BLaER1 (cell line): ENCODE data around the gene SLC2A3.
"Not testable (repeated sequence)": the region's sequence is repeated elsewhere in the genome, so short reads cannot be mapped to it uniquely, and the experiment has no call there.

Experiments used
- H3K27ac ChIP-seq: shearing (Covaris generic); formaldehyde crosslinking; 2 replicates; pipeline ENCODE4 v1.8.1; 2022
- H3K27me3 ChIP-seq: shearing (Covaris generic); formaldehyde crosslinking; 2 replicates; pipeline ENCODE4 v1.8.1; 2022
- H3K36me3 ChIP-seq: shearing (Covaris generic); formaldehyde crosslinking; 2 replicates; pipeline ENCODE4 v1.8.1; 2022
- H3K4me1 ChIP-seq: shearing (Covaris generic); formaldehyde crosslinking; 2 replicates; pipeline ENCODE4 v1.8.1; 2022
- H3K4me2 ChIP-seq: shearing (Covaris generic); formaldehyde crosslinking; 2 replicates; pipeline ENCODE4 v1.8.1; 2022
- H3K4me3 ChIP-seq: shearing (Covaris generic); formaldehyde crosslinking; 2 replicates; pipeline ENCODE4 v1.8.1; 2022
- H3K9ac ChIP-seq: shearing (Covaris generic); formaldehyde crosslinking; 2 replicates; pipeline ENCODE4 v1.8.1; 2022
- H3K9me3 ChIP-seq: shearing (Covaris generic); formaldehyde crosslinking; 2 replicates; pipeline ENCODE4 v1.8.1; 2022
- H4K20me1 ChIP-seq: shearing (Covaris generic); formaldehyde crosslinking; 2 replicates; pipeline ENCODE4 v1.8.1; 2022
- Cebpa-rat ChIP-seq: shearing (Covaris generic); IDR thresholded peaks from 2 replicates; pipeline ENCODE4 v1.8.1; 2022

Gene SLC2A3

GRCh38 chr12:7970475-7971252 is 34.7 kb upstream of the SLC2A3 start:
- peak overlapping the region; percentile 86 for H3K27ac ChIP-seq
- 0 out of 2 replicates have a peak, but pooled peaks cover 7% of the 10 kb centered on the region for H3K9me3 ChIP-seq

GRCh38 chr12:7966563-7966962 is 30.6 kb upstream of the SLC2A3 start:
- H3K36me3 ChIP-seq, result peaks cover 26% of the 10 kb centered on the region
- no peaks in the 10 kb centered on the region for H4K20me1 ChIP-seq
- peaks cover 95% of the 10 kb centered on the region for H3K4me1 ChIP-seq
- H3K4me3 ChIP-seq, result no peak overlapping the region
- no peak overlapping the region; the same call in 1 of the 2 replicates for H3K27ac ChIP-seq
- H3K27me3 ChIP-seq, result no peaks in the 10 kb centered on the region
- H3K9me3 ChIP-seq, result 0 out of 2 replicates have a peak, but pooled peaks cover 7% of the 10 kb centered on the region
- H3K4me2 ChIP-seq, result peak overlapping the region; percentile 95
- no peak overlapping the region for H3K9ac ChIP-seq
- TF ChIP-seq Cebpa-rat, result no peak

More at GRCh38 chr12:7970475-7971252, 34.7 kb upstream of the SLC2A3 start:
- peaks cover 91% of the 10 kb centered on the region for H3K4me1 ChIP-seq
- H4K20me1 ChIP-seq, result no peaks in the 10 kb centered on the region
- TF ChIP-seq Cebpa-rat, result no peak
- peak overlapping the region; percentile 81 for H3K9ac ChIP-seq
- H3K4me3 ChIP-seq, result peak overlapping the region; percentile 70
- H3K36me3 ChIP-seq, result peaks cover 18% of the 10 kb centered on the region
- no peaks in the 10 kb centered on the region for H3K27me3 ChIP-seq
- H3K4me2 ChIP-seq, result peak overlapping the region; percentile 95

- not testable (repeated sequence) for H3K27ac ChIP-seq, H3K4me2 ChIP-seq, H3K4me3 ChIP-seq, H3K27me3 ChIP-seq, H3K9me3 ChIP-seq, H4K20me1 ChIP-seq, H3K9ac ChIP-seq
- peaks cover 26% of the 10 kb centered on the region for H3K36me3 ChIP-seq
- peaks cover 93% of the 10 kb centered on the region for H3K4me1 ChIP-seq
Observed at GRCh38 chr12:7964669-7965068, 28.7 kb upstream of the SLC2A3 start.

GRCh38 chr12:7961395-7962178 is 25.6 kb upstream of the SLC2A3 start:
- H3K27ac ChIP-seq, result peak overlapping the region; percentile 87
- no peaks in the 10 kb centered on the region for H3K27me3 ChIP-seq
- peak overlapping the region; percentile 78; the same call in 1 of the 2 replicates for H3K9ac ChIP-seq
- peaks cover 17% of the 10 kb centered on the region for H3K36me3 ChIP-seq
- H3K4me3 ChIP-seq, result peak overlapping the region; percentile 69
- peak overlapping the region; percentile 91 for H3K4me2 ChIP-seq
- H4K20me1 ChIP-seq, result no peaks in the 10 kb centered on the region
- TF ChIP-seq Cebpa-rat, result no peak
- H3K9me3 ChIP-seq, result no peaks in the 10 kb centered on the region
- H3K4me1 ChIP-seq, result peaks cover 83% of the 10 kb centered on the region

GRCh38 chr12:7959701-7960121 is 23.7 kb upstream of the SLC2A3 start:
- 0 out of 2 replicates have a peak, but pooled peaks cover 4% of the 10 kb centered on the region for H3K9me3 ChIP-seq
- peak overlapping the region; percentile 91 for H3K4me2 ChIP-seq
- H4K20me1 ChIP-seq, result no peaks in the 10 kb centered on the region
- peaks cover 4% of the 10 kb centered on the region for H3K36me3 ChIP-seq
- H3K4me3 ChIP-seq, result peak overlapping the region; percentile 69
- H3K9ac ChIP-seq, result peak overlapping the region; percentile 78
- no peaks in the 10 kb centered on the region for H3K27me3 ChIP-seq
- peaks cover 66% of the 10 kb centered on the region for H3K4me1 ChIP-seq
- TF ChIP-seq Cebpa-rat, result peak; percentile 30; the same call in 1 of the 2 replicates
- peak overlapping the region; percentile 87 for H3K27ac ChIP-seq

GRCh38 chr12:7959278-7959677 is 23.3 kb upstream of the SLC2A3 start:
- H3K36me3 ChIP-seq, result no peaks in the 10 kb centered on the region
- peak overlapping the region; percentile 91 for H3K4me2 ChIP-seq
- H4K20me1 ChIP-seq, result no peaks in the 10 kb centered on the region
- H3K9me3 ChIP-seq, result 0 out of 2 replicates have a peak, but pooled peaks cover 4% of the 10 kb centered on the region
- no peaks in the 10 kb centered on the region for H3K27me3 ChIP-seq
- H3K9ac ChIP-seq, result peak overlapping the region; percentile 78
- H3K4me3 ChIP-seq, result peak overlapping the region; percentile 69
- peaks cover 61% of the 10 kb centered on the region for H3K4me1 ChIP-seq
- TF ChIP-seq Cebpa-rat, result no peak
- H3K27ac ChIP-seq, result peak overlapping the region; percentile 87

- H3K4me3 ChIP-seq, H3K27me3 ChIP-seq, H3K4me2 ChIP-seq, H3K36me3 ChIP-seq, H4K20me1 ChIP-seq, H3K9ac ChIP-seq, H3K9me3 ChIP-seq, H3K27ac ChIP-seq: not testable (repeated sequence)
- peaks cover 30% of the 10 kb centered on the region for H3K4me1 ChIP-seq
Observed at GRCh38 chr12:7954877-7955276, 18.9 kb upstream of the SLC2A3 start.

- not testable (repeated sequence) for H3K27ac ChIP-seq, H4K20me1 ChIP-seq
Observed at GRCh38 chr12:7954418-7954817, 18.4 kb upstream of the SLC2A3 start.

GRCh38 chr12:7953912-7954311 is 17.9 kb upstream of the SLC2A3 start:
- H4K20me1 ChIP-seq, H3K9ac ChIP-seq, H3K27me3 ChIP-seq, H3K9me3 ChIP-seq, H3K4me2 ChIP-seq, H3K36me3 ChIP-seq, H3K27ac ChIP-seq, H3K4me3 ChIP-seq: not testable (repeated sequence)
- H3K4me1 ChIP-seq, result peaks cover 20% of the 10 kb centered on the region

More at GRCh38 chr12:7954418-7954817, 18.4 kb upstream of the SLC2A3 start:
- peaks cover 25% of the 10 kb centered on the region for H3K4me1 ChIP-seq
- H3K36me3 ChIP-seq, H3K9ac ChIP-seq, H3K9me3 ChIP-seq, H3K4me2 ChIP-seq, H3K27me3 ChIP-seq, H3K4me3 ChIP-seq: not testable (repeated sequence)

GRCh38 chr12:7951671-7952070 is 15.7 kb upstream of the SLC2A3 start:
- Histone ChIP-seq H3K27ac (no peak overlapping the region), H3K4me3 (no peak overlapping the region), H3K36me3 (no peaks in the 10 kb centered on the region), H4K20me1 (no peaks in the 10 kb centered on the region), H3K9ac (no peak overlapping the region), H3K4me1 (peaks cover 7% of the 10 kb centered on the region; the same call in 1 of the 2 replicates), H3K4me2 (no peak overlapping the region), H3K9me3 (0 out of 2 replicates have a peak, but pooled peaks cover 4% of the 10 kb centered on the region), H3K27me3 (no peaks in the 10 kb centered on the region)
- TF ChIP-seq Cebpa-rat, result no peak

- not testable (repeated sequence) for H3K27ac ChIP-seq, H3K4me3 ChIP-seq, H3K9me3 ChIP-seq, H3K36me3 ChIP-seq, H3K9ac ChIP-seq, H3K4me1 ChIP-seq, H3K27me3 ChIP-seq, H4K20me1 ChIP-seq
- H3K4me2 ChIP-seq, result peak overlapping the region; percentile 28; the same call in 1 of the 2 replicates
Observed at GRCh38 chr12:7950230-7950943, 14.4 kb upstream of the SLC2A3 start.
